ENCODE measurements around the gene TNP2. TPM values are rescaled to one million over a fixed set of nuclear protein-coding genes. Genes with fewer than 3 reads are reported as not detected.

Gene TNP2
- total RNA-seq, 1 experiment from 2014 or later = not detected

DNA sequence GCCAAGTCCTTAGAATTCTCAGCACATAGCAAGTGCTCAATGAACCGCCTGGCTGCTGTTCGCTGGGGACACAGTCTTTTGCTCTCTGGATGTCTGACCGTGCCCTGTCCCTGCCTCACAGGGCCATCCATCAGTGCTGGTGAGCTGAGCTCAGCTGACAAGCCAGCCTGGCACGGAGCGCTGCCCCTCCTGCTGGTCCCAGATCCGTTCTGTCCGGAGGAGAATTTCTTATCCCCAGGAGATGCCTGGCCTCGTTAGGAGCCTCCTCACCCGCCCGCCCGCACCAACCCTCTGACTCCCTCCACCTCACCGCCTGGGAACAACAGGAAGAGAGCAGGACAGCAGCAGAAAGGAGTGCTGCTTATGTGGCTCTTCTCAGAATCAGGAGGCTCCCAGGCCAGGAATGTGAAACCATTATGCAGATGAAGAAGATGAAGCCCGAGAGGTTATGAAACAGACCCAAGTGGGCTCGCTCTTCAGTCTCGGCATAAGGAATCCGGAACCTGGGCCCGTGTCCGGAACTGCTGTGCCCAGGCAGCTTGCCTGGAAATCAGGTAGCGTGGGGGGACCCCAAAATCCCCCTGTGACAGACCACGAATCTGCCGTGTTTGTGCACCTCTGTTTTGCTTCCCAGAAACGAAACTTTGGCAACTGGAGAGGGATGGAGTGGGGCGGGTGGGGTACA lies 47.3 kb upstream of the TNP2 start:
- Histone ChIP-seq H3K27me3 (ENCODE audit: control insufficient read depth, insufficient read depth, low read length) (no peaks in the 10 kb centered on the region), H3K4me1 (ENCODE audit: control insufficient read depth, insufficient read depth, low read length) (peaks cover 20% of the 10 kb centered on the region), H3K4me3 (ENCODE audit: low read depth in 2 of 2, low read length in 2 of 2) (no peak overlapping the region), H3K27ac (ENCODE audit: low read length) (no peak overlapping the region), H3K36me3 (ENCODE audit: control insufficient read depth, insufficient read depth, low read length) (no peaks in the 10 kb centered on the region), H3K9me3 (ENCODE audit: control insufficient read depth, insufficient read depth, low read depth, low read length) (no peaks in the 10 kb centered on the region)
- no TSS peak for BruUV-seq (replicated peaks)
- intact Hi-C loops (cut with micrococcal nuclease; ENCODE audit: unreplicated experiment) = no loop called here
- in situ Hi-C loops (cut with HindIII; ENCODE audit: low pct_unique_long_range_greater_than_20kb, low sequenced_read_pairs) = no loop called here
- ATAC-seq (no peak), DNase-seq (ENCODE audit: low read depth, low spot score) (no peak)
- no peak for TF ChIP-seq TCF7L2 (IDR thresholded peaks at IDR 0.05; ENCODE audit: low read depth, low read length)
- TF ChIP-seq CTCF (IDR thresholded peaks at IDR 0.05) = no peak
- CTCF ChIA-PET = no interaction called here
- POLR2A ChIA-PET = no interaction called here

- Histone ChIP-seq H3K27me3 (ENCODE audit: control insufficient read depth, insufficient read depth, low read length) (no peaks in the 10 kb centered on the region), H3K36me3 (ENCODE audit: control insufficient read depth, insufficient read depth, low read length) (no peaks in the 10 kb centered on the region), H3K27ac (ENCODE audit: low read length) (no peak overlapping the region), H3K9me3 (ENCODE audit: control insufficient read depth, insufficient read depth, low read depth, low read length) (no peaks in the 10 kb centered on the region), H3K4me3 (ENCODE audit: low read depth in 2 of 2, low read length in 2 of 2) (no peak overlapping the region), H3K4me1 (ENCODE audit: control insufficient read depth, insufficient read depth, low read length) (peaks cover 20% of the 10 kb centered on the region)
- BruUV-seq (replicated peaks) = no TSS peak
- POLR2A ChIA-PET = no interaction called here
- CTCF ChIA-PET = no interaction called here
- TF ChIP-seq POLR2AphosphoS5 (IDR thresholded peaks at IDR 0.05; ENCODE audit: low read depth, low read length) = no peak
- TF ChIP-seq, protein P1, sequence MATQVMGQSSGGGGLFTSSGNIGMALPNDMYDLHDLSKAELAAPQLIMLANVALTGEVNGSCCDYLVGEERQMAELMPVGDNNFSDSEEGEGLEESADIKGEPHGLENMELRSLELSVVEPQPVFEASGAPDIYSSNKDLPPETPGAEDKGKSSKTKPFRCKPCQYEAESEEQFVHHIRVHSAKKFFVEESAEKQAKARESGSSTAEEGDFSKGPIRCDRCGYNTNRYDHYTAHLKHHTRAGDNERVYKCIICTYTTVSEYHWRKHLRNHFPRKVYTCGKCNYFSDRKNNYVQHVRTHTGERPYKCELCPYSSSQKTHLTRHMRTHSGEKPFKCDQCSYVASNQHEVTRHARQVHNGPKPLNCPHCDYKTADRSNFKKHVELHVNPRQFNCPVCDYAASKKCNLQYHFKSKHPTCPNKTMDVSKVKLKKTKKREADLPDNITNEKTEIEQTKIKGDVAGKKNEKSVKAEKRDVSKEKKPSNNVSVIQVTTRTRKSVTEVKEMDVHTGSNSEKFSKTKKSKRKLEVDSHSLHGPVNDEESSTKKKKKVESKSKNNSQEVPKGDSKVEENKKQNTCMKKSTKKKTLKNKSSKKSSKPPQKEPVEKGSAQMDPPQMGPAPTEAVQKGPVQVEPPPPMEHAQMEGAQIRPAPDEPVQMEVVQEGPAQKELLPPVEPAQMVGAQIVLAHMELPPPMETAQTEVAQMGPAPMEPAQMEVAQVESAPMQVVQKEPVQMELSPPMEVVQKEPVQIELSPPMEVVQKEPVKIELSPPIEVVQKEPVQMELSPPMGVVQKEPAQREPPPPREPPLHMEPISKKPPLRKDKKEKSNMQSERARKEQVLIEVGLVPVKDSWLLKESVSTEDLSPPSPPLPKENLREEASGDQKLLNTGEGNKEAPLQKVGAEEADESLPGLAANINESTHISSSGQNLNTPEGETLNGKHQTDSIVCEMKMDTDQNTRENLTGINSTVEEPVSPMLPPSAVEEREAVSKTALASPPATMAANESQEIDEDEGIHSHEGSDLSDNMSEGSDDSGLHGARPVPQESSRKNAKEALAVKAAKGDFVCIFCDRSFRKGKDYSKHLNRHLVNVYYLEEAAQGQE (IDR thresholded peaks at IDR 0.05; ENCODE audit: insufficient read depth in 1 of 2, low read depth in 2 of 2, low read length in 1 of 2) = no peak
- TF ChIP-seq SIN3A (IDR thresholded peaks at IDR 0.05; ENCODE audit: borderline replicate concordance, insufficient read depth, low read depth, low read length) = no peak
- TF ChIP-seq TCF7L2 (IDR thresholded peaks at IDR 0.05; ENCODE audit: low read depth, low read length) = no peak
- no peak for TF ChIP-seq CTCF (IDR thresholded peaks at IDR 0.05)
- in situ Hi-C loops (cut with HindIII; ENCODE audit: low pct_unique_long_range_greater_than_20kb, low sequenced_read_pairs) (no loop called here), intact Hi-C loops (cut with micrococcal nuclease; ENCODE audit: unreplicated experiment) (no loop called here)
- ATAC-seq (no peak), DNase-seq (ENCODE audit: low read depth, low spot score) (no peak)
These were observed 46.4 kb upstream of the TNP2 start for GRCh38 chr16:11315510-11315909.

Data from Panc1 (cell line).